Ectodermal cell (in vitro differentiated cells): Measurements from ENCODE around the gene TIMM9.
"Not testable (repeated sequence)": the region's sequence is repeated elsewhere in the genome, so short reads cannot be mapped to it uniquely, and the experiment has no call there.

Experiments used
- H3K27ac ChIP-seq: 2 replicates; pipeline ENCODE4 v1.7.0; 2013; ENCODE audit warnings: mild to moderate bottlenecking, low read depth, low read length; ENCODE audit not compliant: insufficient read depth, poor library complexity, severe bottlenecking
- H3K27me3 ChIP-seq: 2 replicates; pipeline ENCODE4 v1.7.0; 2013; ENCODE audit warnings: mild to moderate bottlenecking, low read length; ENCODE audit not compliant: insufficient read depth, control insufficient read depth, poor library complexity, severe bottlenecking
- H3K36me3 ChIP-seq: one replicate; pipeline ENCODE4 v1.7.0; 2013; ENCODE audit warnings: low read length; ENCODE audit not compliant: control insufficient read depth, insufficient read depth
- H3K4me1 ChIP-seq: one replicate; pipeline ENCODE4 v1.7.0; 2013; ENCODE audit warnings: low read length; ENCODE audit not compliant: control insufficient read depth, insufficient read depth
- H3K4me3 ChIP-seq: 2 replicates; pipeline ENCODE4 v1.7.0; 2013; ENCODE audit warnings: low read depth, low read length, control low read depth; ENCODE audit not compliant: insufficient read depth
- H3K9me3 ChIP-seq: 2 replicates; pipeline ENCODE4 v1.7.0; 2013; ENCODE audit warnings: mild to moderate bottlenecking, low read length, moderate library complexity; ENCODE audit not compliant: control insufficient read depth
- WGBS, 2 experiments: methylation state at CpG; one replicate each; pipeline ENCODE4 v1.1.7; 2013; ENCODE audit warnings: missing lambda C conversion rate in 2 of 2; 5-methylcytosine and 5-hydroxymethylcytosine counted together

Gene TIMM9

DNA sequence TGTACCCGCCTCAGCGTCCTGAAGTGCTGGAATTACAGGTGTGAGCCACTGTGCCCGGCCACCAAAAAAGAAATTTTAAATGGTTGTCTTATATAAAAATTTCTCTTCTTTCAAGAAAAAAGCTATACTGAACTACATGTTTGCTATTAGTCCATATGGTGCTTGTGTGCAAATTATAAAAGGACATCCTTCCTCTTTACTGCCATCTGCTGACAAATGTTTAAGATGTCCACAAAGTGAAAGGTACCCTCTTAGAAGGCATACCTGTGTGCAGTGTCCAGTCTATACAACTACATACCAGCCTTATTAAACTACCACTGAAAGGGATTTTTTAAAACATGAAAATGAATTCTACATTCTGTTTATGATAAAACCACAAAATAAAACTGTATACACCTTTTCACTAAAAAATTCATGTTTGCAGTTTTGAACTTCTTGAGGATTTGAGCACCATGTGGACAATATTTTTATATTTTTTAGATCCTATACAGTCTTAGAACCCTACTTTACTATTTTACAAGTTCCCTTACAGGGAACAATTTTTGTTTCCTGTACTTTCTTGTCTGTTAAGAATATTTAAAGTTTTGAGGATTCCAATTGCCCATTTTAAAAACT, 64.4 kb downstream of the TIMM9 start:
- Histone ChIP-seq H3K9me3 (no peaks in the 10 kb centered on the region), H3K27ac (no peak overlapping the region), H3K36me3 (peaks cover 31% of the 10 kb centered on the region), H3K4me1 (no peaks in the 10 kb centered on the region), H3K27me3 (no peaks in the 10 kb centered on the region), H3K4me3 (no peak overlapping the region)
- 79 to 100% methylated on average over 2 to 3 of the region's 3 CpGs for WGBS, 2 experiments

- not testable (repeated sequence) for H3K4me3 ChIP-seq, H3K27me3 ChIP-seq, H3K27ac ChIP-seq, H3K4me1 ChIP-seq, H3K9me3 ChIP-seq
- WGBS, 2 experiments = 93 to 100% methylated on average over 1 of the region's 1 CpG
- peaks cover 31% of the 10 kb centered on the region for H3K36me3 ChIP-seq
Measured at GRCh38 chr14:58362272-58362671, 65.1 kb downstream of the TIMM9 start.
